EH (cell line): ENCODE data around the gene FGD3.

Source experiments
- DNase-seq: peaks from one replicate; pipeline ENCODE4 v3.0.0-alpha.2; 2015; ENCODE audit warnings: low read depth

Gene FGD3

GRCh38 chr9:92960561-92961290, 13.4 kb downstream of the FGD3 start:
- no peak for DNase-seq

GRCh38 chr9:92961627-92962302, 14.4 kb downstream of the FGD3 start:
- DNase-seq = no peak

- no peak for DNase-seq
Measured at GRCh38 chr9:92962303-92962649, 15.0 kb downstream of the FGD3 start.

GRCh38 chr9:92962846-92963245, 15.5 kb downstream of the FGD3 start:
- no peak for DNase-seq

- DNase-seq = no peak
Measured at GRCh38 chr9:92963831-92964606, 16.7 kb downstream of the FGD3 start.

GRCh38 chr9:92964607-92965060, 17.3 kb downstream of the FGD3 start:
- DNase-seq = no peak

GRCh38 chr9:92965061-92965758, 17.9 kb downstream of the FGD3 start:
- no peak for DNase-seq

- DNase-seq = no peak
Measured at GRCh38 chr9:92965759-92966517, 18.6 kb downstream of the FGD3 start.

- DNase-seq = no peak
Measured at GRCh38 chr9:92966518-92966800, 19.1 kb downstream of the FGD3 start.

- no peak for DNase-seq
Measured at GRCh38 chr9:92968081-92968480, 20.8 kb downstream of the FGD3 start.

GRCh38 chr9:92969516-92970466, 22.5 kb downstream of the FGD3 start:
- DNase-seq = no peak

- DNase-seq = peak; percentile 49
Measured at GRCh38 chr9:92970467-92970923, 23.2 kb downstream of the FGD3 start.

- DNase-seq = no peak
Measured at GRCh38 chr9:92971121-92971520, 23.8 kb downstream of the FGD3 start.

- no peak for DNase-seq
Measured at GRCh38 chr9:92971776-92972175, 24.5 kb downstream of the FGD3 start.

- no peak for DNase-seq
Measured at GRCh38 chr9:92973700-92974099, 26.4 kb downstream of the FGD3 start.

GRCh38 chr9:92974161-92974661, 26.9 kb downstream of the FGD3 start:
- no peak for DNase-seq

- DNase-seq = no peak
Measured at GRCh38 chr9:92974761-92975755, 27.7 kb downstream of the FGD3 start.

- DNase-seq = no peak
Measured at GRCh38 chr9:92976431-92976830, 29.1 kb downstream of the FGD3 start.

- no peak for DNase-seq
Measured at GRCh38 chr9:92977279-92977678, 30.0 kb downstream of the FGD3 start.
